NCI-H345 treated with DMSO at 0.1 percent for 48 hours (cell line): ENCODE measurements around the gene PRC1.

ENCODE experiments used
- DNase-seq: peaks from one replicate; lab custom pipeline; 2025; ENCODE audit not compliant: unreplicated experiment; lab: John Stamatoyannopoulos, UW

Gene PRC1

DNA sequence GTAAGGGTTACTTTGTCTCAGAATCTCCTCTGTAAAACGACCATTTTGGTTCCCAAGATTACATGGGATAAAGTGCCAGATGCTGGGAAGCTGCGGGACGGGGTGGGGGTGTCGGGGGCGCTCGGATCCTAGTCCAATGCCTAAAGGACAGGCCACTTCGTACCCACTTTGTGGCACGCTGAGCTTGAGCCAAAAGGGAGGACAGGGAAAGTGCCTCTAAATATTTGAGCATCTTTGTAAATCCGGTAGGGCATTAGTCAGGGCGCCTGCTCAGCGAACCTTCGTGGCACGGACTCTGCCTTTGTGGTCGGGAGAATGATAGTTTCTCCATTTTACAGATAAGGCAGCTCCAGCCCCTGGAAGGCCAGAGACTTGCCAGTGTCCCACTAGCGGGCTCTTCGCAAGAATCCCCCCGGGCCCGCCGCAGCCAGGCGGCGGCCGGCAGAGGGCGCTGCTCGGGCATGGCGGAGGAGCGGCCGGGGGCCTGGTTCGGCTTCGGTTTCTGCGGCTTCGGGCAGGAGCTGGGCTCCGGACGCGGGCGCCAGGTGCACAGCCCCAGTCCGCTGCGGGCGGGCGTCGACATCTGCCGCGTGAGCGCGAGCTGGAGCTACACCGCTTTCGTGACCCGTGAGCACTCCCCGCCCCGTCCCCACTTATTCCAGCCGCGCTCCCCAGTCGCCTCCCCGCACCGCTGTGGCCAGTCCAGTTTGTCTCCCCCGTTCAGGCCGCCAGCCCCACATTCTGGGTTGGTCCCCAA is 37.9 kb downstream of the PRC1 start:
- no peak for DNase-seq

DNA sequence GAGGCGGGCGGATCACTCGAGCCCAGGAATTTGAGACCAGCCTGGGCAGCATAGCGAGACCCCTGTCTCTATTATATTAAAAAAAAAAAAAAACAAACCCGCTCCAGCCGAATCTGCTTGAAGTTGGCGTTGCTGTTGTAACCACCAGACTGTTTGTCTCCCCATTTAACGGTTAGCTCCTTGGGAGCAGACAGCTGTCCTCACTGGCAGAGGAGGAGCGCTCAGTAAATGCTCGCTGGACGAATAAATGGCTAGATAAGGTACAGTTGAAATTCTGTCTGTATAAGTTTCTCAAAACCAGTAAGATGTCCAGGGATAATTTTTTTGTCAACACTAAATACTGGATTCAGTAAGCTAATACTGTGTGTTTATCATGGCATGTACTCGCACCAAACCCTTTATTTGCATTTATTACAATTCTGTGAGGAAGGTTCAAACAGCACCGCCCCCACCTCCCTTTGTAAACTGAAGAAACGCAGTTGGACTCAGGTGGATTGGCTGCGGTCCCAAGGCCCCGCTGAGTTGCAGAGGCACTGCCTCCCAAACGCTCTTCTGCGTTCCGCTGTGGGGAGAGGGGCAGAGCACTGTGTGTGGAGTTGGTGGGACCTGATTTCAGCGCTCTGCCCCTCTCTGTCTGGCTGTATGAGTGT is 38.6 kb downstream of the PRC1 start:
- DNase-seq, result peak; percentile 1

DNA sequence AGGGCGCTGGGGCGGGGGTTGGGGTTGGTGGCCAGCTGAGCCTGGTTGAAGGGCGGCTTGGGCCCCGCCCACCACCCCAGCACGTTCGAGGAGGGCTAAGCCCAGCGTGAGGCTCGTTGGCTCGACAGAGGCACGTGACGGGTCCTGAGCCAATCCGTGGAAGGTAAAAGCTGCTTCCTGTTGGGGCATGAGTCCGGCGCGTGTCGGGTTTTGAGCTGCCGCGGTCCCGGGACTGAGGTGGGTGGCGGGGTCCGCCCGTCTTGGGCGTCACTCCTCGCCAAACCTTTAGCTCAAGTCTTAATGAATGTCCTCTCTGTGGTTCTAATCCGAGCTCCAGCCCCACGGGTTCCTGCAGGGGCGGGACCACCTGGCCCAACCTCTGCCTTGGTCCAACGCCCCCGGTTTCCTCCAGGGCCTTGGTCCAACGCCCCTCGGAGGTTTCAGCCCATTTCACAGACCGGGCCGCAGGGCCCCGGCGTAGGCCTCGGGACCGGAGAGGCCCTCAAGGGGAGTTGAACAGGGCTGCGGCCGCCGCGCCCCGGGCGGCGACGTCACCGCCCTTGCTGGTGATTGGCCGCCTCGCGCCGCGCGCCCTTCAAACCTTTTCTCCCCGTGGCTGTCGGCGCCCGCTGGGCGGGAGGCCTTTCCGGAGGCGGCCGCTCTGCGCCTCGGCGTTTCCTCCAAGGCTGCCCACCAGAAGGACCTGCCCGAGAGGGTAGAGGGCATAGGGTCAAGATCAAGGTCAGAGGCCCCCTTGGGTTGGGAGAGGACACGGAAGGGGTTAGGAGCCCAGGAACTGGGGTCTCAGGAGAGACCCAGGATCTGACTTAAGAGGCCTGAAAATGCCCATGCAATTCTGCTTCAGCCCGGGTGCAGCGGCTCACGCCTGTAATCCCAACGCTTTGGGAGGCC is 39.4 kb downstream of the PRC1 start, which contains the start of gene RCCD1:
RCCD1 (plus strand) TSS at position 173 of the 912 bp plus-strand sequence. CDS start 1,851 bp downstream, outside the sequence.
- DNase-seq, result peak; percentile 71

DNA sequence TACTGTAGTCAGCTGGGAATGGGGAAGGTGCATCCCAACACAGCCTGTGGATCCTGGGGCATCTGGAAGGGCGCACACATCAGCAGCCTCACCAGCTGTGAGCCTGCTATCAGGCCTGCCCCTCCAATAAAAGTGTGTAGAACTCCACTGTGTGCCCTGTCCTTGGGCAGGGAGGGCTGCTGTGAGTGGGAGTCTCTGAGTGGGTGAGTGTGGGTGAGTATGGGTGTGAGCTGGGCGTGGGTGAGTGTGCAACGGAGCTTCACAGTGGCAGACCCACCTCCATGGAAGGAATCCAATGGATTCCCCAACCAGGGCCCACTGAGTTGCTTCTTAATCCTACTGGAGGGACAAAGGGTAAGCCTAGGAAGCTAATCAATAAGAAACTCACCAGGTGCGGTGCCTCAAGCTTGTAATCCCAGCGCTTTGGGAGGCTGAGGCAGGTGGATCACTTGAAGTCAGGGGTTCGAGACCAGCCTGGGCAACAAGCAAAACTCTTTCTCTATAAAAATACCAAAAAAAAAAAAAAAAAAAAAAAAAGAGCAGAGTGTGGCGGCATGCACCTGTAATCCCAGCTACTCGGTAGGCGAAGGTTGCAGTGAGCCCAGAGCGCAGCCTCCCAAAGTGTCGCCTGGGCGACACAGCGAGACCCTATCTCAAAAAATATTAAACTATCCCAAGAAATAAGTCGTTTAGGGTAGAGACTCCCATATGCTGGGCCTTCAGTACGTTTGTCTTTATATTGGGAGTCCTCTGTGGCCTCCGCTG is 40.2 kb downstream of the PRC1 start:
- no peak for DNase-seq

DNA sequence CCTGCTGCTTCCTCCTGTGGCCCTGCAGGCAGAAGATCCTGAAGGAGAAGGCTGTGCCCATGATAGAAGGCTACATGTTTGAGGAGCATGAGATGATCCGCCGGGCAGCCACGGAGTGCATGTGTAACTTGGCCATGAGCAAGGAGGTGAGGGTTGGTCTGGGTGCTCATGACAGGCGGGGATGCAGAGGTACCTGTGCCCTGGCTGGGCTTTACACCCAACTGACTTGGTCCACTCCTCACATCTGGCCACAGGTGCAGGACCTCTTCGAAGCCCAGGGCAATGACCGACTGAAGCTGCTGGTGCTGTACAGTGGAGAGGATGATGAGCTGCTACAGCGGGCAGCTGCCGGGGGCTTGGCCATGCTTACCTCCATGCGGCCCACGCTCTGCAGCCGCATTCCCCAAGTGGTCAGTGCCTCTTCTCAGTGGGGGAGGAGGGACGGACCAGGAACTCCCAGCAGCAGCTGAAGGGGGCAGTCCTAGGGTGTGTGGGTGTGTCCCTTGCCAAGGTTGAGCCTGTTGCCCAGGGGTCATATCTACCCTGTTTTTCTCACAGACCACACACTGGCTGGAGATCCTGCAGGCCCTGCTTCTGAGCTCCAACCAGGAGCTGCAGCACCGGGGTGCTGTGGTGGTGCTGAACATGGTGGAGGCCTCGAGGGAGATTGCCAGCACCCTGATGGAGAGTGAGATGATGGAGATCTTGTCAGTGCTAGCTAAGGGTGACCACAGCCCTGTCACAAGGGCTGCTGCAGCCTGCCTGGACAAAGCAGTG is 41.2 kb downstream of the PRC1 start:
- no peak for DNase-seq

DNA sequence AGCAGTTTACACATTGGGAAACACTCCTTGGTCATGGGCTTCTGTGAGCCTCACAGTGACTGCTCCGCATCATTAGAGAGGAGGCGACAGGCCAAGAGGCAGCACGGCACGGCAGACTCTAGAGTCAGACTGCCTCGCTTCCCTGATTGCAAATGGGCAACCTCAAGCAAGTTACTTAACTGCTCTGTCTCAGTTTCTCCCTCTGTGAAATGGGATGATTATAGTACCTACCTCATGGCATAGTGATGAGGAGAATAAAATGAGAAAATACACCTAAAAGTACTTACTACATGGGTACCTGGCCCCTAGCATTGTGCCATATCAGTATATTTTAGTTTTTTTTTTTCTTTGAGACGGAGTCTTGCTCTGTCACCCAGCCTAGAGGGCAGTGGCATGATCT is 43.7 kb downstream of the PRC1 start:
- DNase-seq, result no peak

DNA sequence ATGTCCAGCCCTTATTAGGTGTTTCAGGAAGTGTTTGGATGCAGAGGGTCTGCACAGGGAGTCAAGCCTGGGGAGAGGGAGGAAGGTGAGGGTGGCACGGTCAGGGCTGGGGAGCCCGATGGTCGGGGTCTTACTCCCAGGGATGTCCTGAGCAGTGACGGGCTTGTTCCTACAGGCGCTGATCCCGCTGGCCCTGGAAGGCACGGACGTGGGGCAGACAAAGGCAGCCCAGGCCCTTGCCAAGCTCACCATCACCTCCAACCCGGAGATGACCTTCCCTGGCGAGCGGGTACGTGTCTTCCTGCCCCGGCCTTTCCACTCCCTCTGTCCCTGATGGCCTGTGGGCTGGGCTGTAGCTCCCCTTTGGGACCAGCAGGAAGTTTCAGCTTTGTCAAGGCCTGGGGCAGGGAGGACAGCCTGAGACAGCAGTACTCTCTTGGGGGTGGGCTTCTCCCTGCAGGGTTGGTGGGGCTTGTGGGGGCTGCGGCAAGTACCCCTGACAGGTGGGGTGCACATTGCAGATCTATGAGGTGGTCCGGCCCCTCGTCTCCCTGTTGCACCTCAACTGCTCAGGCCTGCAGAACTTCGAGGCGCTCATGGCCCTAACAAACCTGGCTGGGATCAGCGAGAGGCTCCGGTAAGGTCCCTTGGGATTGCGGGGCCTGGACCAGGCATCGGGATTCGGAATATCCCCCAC is 44.2 kb downstream of the PRC1 start:
- DNase-seq, result no peak

DNA sequence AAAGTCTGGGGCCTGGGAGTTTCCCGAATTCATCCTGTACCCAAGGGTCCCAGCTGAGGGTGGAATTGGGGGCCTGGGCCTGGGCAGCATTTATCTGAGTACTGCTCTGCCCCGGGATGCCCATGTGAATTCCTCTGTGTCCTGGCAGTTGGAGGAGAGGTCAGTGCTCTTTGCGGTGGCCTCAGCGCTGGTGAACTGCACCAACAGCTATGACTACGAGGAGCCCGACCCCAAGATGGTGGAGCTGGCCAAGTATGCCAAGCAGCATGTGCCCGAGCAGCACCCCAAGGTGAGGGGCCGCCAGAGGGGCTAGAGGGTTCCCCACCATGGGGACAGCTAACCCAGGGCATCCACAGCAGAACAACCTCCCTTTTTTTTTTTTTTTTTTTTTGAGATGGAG is 45.8 kb downstream of the PRC1 start:
- DNase-seq, result no peak

DNA sequence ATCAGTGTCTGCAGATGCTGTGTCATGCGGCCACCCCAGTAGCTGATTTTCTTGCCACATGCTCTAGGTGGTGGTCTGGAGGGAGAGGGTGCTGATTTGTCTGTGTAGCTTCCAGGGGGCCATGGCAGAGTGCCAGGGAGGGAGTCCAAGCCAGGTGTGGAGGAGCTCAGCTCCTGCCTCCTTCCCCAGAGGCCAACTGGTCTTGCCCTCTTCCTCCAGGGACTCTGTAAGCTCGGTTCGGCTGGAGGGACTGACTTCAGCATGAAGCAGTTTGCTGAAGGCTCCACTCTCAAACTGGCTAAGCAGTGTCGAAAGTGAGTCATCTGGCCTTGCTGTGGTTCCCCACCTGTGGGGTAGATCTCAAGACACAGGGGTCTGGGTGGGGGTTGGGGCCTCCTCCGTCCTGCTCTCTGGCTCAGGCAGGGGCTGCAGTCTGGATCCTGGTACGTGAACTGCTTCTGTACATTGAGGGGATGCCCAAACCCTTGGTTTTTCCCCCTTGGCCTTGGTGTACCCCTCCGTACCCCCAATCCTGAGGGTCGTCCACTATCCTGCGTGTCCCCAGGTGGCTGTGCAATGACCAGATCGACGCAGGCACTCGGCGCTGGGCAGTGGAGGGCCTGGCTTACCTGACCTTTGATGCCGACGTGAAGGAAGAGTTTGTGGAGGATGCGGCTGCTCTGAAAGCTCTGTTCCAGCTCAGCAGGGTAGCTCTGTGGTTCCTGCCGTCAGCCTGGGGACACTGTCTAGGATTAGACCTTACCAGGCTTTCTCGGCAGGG is 46.6 kb downstream of the PRC1 start:
- DNase-seq, result no peak

DNA sequence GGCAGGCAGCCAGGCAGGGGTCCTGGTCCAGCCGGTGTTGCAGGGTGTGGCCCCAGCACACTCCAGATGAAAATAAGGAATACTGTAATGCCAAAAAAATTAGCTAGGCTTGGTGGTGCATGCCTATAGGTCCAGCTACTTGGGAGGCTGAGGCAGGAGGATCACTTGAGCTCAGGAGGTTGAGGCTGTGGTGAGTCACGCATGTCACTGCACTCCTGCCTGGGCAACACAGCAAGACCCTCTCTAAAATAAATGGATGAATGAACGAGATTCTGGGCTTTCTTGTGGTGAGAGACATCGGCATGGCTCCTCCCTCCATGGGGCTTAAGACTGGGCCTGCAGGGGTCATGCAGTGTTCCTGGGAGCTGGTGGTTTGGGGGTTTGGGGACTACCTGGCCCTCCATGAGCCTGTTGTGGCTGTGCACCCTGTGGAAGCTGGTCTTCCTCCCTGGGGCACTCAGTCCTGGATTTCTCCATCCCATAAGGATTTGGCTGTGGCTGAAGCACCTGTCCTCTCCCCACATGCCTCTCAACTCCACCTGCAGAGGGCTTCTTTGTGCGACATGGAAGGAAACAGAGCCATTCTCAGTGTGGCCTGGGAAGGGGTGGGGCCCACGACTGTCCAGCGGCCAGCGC is 47.3 kb downstream of the PRC1 start:
- DNase-seq, result no peak

DNA sequence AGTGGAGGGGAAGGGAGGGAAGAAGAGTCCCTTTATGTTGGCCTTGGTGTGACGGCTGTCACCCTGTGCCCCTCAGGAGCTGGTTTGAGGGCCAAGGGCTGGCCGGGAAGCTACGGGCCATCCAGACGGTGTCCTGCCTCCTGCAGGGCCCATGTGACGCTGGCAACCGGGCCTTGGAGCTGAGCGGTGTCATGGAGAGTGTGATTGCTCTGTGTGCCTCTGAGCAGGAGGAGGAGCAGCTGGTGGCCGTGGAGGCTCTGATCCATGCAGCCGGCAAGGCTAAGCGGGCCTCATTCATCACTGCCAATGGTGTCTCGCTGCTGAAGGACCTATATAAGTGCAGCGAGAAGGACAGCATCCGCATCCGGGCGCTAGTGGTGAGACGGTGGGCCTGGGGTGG is 47.8 kb downstream of the PRC1 start:
- DNase-seq, result no peak

DNA sequence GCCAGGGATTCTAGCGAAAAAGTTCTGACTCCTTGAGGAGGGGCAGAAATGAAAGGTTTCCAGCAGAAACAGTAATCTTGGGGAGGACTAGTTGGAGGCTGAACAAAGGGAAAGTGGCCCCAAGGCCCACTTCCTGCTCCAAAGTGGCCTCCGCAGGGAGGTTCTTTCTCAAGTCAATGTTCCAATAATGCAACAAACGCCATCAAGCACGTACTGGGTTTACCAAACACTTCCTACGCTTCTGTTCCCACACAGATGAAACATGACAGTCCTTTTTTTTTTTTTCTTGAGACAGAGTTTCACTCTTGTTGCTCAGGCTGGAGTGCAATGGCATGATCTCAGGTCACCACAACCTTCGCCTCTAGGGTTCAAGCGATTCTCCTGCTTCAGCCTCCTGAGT is 49.2 kb downstream of the PRC1 start:
- DNase-seq, result no peak

DNA sequence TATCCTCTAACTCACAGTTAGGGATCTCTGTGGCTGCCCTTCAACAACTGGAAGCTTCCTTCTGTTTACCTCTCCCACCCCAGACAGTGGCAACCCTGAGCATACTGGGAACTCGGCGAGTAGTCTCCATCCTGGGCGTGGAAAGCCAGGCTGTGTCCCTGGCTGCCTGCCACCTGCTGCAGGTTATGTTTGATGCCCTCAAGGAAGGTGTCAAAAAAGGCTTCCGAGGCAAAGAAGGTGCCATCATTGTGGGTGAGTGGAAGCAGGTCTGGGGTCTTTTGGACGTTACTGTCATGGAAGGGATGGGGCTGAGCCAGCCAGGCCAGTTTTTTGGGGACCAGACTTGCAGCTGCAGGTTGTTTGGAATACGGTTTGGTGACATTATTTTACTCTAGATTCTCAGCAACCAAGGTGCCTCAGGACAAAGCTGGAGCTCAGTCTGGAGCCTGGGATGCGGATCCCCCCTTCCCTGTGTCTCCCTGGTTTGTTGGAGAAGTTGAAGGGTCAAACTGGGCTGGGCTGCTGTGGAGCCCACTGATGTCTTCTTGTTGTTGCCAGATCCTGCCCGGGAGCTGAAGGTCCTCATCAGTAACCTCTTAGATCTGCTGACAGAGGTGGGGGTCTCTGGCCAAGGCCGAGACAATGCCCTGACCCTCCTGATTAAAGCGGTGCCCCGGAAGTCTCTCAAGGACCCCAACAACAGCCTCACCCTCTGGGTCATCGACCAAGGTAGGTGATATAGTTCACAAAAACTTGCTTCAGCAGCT is 51.8 kb downstream of the PRC1 start:
- DNase-seq, result no peak

DNA sequence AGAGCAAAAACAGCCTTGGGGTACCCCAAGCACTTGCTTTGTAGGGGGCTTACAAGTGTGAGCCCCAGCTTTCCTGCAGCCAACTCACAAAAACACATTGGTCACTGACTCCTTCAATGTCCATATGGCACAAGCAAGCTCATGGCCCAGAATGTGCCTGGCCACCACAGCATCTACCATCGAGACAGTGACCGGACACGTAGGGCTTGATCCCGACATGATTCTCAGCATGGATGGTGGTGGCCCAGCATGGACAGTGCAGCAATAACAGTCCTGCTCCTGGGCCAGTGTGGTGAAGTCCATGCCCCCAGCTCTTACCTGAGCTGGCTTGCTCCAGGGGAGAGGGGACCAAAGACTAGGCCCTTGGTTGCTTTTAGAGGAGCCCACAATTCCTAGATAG is 53.3 kb downstream of the PRC1 start:
- DNase-seq, result no peak

DNA sequence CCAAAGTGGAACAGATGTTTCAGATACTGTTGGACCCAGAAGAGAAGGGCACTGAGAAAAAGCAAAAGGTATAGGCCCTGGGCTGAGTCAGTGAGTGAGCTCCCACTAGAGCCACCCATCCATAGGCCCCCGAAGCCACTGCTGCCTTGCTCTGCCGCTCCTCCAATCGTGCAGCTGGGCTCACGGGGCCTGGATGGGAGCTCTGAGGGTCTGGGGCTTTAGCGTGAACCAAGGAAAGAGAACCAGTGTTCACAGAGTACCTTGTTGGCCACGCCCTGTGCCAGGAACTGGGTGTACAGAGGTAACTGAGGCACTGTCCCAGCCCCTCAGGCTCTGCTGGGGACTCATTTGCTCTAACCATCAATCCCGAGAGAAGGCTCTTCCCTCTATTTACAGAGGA is 54.6 kb downstream of the PRC1 start:
- DNase-seq, result no peak

DNA sequence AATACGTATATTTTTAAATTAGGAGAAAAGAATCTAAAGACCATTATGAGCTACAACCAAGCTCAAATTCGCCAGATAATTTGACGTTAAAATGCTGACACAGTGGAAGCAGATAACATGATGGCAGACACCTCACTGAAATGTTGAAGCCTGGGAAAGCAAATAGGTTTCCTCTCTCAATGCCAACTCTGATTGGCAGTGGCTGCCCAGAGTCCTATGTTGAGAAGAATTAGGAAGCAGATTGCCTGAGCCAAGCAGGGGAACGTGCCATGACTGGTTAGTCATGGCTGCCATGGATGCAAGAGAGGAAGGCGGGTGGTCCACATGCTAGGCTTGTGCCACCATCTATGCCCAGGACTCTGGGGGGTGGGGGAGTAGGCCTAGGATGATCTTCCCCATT is 56.1 kb downstream of the PRC1 start:
- no peak for DNase-seq

DNA sequence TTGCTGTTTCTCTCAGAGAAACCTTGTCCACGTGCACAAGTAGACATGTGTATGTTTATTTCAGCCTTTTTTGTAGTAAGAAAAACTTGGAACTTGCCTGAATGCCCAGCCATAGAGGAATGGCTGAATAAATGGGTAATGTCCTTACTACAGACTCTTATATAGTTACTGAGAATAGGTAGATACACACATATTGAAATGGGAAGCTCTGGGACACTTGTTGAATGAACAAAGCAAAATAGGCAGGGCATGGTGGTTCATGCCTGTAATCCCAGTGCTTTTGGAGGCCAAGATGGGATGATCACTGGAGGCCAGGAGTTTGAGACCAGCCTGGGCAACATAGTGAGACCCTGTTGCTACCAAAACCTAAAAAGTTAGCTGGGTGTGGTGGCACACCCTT is 57.5 kb downstream of the PRC1 start:
- no peak for DNase-seq
